ENCODE data around the gene SMURF2.
"Not testable (repeated sequence)": the region's sequence is repeated elsewhere in the genome, so short reads cannot be mapped to it uniquely, and the experiment has no call there.

The SMURF2 gene

GRCh38 chr17:64667807-64668721, 6.0 kb upstream of the SMURF2 start:
- DNase-seq (ENCODE audit: extremely low read depth in 1 of 2, low read depth in 1 of 2), result not testable (repeated sequence)

DNA sequence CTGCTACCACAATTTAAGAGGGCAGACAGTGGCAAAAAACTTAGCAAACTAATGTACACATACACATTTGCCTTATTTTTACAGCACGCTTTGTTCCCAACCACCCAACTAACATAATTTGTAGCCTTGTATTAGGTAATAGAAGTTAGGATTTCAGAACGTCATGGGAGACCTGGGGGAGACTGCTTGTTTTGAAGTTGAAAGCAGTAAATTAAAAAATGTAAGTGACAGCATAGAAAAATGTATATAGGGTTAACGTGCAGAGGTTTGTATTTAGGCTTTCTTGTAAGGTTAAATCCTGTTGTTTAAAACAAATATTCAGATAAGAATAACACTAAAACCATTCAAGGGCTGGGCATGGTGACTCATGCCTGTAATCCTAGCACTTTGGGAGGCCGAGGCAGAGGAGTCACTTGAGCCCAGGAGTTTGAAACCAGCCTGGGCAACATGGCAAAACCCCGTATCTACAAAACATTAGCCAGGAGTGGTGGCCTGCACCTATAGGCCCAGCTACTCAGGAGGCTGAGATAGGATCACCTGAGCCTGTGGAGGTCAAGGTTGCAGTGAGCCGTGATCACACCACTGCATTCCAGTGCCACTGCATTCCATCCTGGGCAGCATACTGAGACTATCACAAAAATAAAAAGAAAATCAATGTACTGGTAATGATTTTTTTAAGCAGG, 2.3 kb upstream of the SMURF2 start:
- not testable (repeated sequence) for DNase-seq (ENCODE audit: extremely low read depth in 1 of 2, low read depth in 1 of 2)

DNA sequence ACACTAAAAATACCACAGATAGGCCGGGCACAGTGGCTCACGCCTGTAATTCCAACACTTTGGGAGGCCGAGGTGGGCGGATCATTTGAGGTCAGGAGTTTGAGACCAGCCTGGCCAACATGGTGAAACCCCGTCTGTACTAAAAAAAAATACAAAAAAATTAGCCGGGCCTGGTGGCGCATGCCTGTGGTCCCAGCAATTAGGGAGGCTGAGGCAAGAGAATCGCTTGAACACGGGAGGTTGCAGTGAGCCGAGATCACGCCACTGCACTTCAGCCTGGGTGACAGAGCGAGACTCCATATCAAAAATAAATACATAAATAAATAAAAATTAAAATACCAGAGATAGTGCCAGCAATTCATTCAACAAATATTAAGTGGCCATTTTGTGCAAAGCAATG, 1.7 kb upstream of the SMURF2 start:
- not testable (repeated sequence) for DNase-seq (ENCODE audit: extremely low read depth in 1 of 2, low read depth in 1 of 2)

DNA sequence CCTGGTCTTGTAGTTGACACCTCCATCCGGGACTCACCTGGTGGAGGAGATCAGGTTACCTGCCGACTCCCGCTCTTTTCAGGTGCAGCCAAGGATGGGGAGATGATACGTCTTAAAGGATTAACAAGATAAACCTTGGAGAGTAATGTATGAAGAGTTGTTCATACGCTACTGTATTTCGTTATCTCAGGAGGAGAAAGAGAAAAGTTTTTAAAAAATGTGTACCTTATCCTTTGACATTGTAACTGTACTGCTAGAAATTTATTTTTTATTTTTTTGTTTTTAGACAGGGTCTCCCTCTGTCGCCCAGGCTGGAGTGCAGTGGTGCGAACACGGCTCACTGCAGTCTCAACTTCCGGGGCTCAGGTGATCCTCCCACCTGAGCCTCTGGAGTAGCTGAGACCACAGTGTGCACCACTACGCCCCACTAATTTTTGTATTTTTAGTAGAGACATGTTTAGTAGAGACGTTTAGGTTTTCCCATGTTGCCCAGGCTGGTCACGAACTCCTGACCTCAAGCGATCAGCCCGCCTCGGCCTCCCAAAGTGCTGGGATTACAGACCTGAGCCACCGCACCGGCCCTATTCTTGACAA, 764 bp upstream of the SMURF2 start:
- DNase-seq (ENCODE audit: extremely low read depth in 1 of 2, low read depth in 1 of 2), result no peak

- DNase-seq (ENCODE audit: extremely low read depth in 1 of 2, low read depth in 1 of 2), result no peak
Measured at GRCh38 chr17:64661726-64661975, 456 bp downstream of the SMURF2 start.

DNA sequence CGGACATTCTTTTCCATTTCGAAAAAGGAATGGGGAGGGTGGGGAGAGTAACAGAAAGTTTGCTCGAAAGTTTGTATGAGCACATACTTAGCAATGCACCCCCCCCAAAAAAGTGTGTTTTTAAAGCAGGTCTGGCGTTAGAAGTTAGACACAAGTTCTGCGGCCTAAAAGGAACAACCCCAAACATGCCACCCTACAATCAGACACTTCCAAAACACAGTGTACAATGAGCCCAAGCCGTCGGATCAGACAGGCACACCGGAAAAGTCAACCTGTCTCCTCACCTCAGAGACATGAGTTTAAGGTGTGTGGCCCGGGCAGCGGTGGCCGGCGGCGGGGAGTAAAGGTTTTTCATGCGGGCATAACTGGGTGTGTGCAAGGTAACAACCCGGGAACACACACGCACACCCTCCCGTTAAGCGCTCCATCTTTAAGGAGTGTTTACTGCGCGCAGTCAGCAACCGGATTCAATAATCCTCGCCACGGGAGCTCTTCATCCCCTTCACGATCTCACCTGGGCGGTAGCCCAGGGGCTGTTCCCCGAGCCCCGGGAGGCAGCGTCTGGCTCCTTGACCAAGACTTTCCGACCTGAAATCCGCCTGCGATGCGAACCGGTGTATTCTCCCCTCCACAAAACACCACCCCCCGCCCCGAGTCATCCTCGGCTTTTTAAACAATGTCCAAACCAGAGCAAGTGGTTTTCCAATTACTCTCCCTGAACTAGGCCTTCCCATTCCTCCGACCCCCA, 955 bp downstream of the SMURF2 start:
- DNase-seq (ENCODE audit: extremely low read depth in 1 of 2, low read depth in 1 of 2), result peak in 1 of 2 donors; percentile 24

DNA sequence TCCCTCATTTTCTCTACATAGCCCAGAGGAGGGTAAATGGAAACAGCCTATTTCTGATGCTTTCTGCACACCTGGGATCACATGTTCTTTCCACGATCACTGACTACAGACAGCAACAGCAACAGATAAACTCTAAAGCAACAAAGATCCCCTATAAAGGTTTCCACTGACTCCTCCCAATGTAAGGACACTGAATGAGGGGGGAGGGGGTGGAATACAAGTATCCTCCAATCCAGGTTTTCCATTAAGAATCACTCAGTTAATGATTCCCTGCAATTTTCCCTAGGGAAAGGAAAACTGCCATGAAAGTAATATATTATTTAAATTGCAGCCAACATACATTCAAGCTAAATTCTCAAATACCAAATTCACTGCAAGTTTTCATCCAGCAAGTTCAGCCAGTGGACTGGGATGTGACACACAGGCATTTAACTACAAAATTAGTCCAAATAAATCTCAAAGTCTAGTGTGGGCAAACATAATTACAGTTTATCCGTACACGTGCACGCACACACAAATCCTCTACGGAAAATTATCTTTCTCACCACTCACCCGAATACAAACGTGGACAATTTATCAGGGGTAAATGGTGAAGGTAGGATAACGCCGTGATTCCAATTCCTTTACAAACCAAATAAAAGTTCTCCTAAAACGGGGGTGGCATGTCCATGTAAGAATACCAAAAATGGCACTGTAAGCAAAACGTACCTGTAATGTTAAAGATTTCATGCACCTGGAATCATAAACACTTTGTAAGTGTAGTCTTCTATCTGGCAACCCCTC, 1.7 kb downstream of the SMURF2 start:
- not testable (repeated sequence) for DNase-seq (ENCODE audit: extremely low read depth in 1 of 2, low read depth in 1 of 2)

- DNase-seq (ENCODE audit: extremely low read depth in 1 of 2, low read depth in 1 of 2), result no peak
Measured at GRCh38 chr17:64658931-64659330, 3.2 kb downstream of the SMURF2 start.

GRCh38 chr17:64657610-64658125, 4.4 kb downstream of the SMURF2 start:
- no peak for DNase-seq (ENCODE audit: extremely low read depth in 1 of 2, low read depth in 1 of 2)

- no peak for DNase-seq (ENCODE audit: extremely low read depth in 1 of 2, low read depth in 1 of 2)
Measured at GRCh38 chr17:64655704-64656103, 6.4 kb downstream of the SMURF2 start.

- DNase-seq (ENCODE audit: extremely low read depth in 1 of 2, low read depth in 1 of 2), result no peak
Measured at GRCh38 chr17:64653985-64654355, 8.1 kb downstream of the SMURF2 start.

GRCh38 chr17:64653325-64653984, 8.7 kb downstream of the SMURF2 start:
- no peak for DNase-seq (ENCODE audit: extremely low read depth in 1 of 2, low read depth in 1 of 2)

DNA sequence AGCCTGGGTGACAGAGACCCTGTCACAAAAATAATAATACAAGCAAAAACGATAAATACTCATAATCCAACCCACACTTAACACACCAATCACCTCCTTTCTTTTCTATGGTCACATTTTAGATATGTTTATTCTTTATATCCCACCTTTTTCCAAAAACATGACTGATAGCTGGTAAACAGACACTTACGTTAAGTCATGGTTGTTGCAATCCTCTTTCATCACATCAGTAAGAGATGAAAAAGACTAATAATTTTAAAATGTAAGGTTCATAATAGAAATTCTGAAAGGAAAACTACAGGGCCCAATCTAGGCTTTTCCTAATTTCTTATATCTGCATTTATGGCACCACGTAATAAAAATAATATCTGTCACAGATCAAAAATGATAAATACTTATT, 10.2 kb downstream of the SMURF2 start:
- DNase-seq (ENCODE audit: extremely low read depth in 1 of 2, low read depth in 1 of 2), result no peak

GRCh38 chr17:64648234-64648633, 13.9 kb downstream of the SMURF2 start:
- DNase-seq (ENCODE audit: extremely low read depth in 1 of 2, low read depth in 1 of 2), result no peak

- no peak for DNase-seq (ENCODE audit: extremely low read depth in 1 of 2, low read depth in 1 of 2)
Measured at GRCh38 chr17:64647817-64648216, 14.3 kb downstream of the SMURF2 start.

DNA sequence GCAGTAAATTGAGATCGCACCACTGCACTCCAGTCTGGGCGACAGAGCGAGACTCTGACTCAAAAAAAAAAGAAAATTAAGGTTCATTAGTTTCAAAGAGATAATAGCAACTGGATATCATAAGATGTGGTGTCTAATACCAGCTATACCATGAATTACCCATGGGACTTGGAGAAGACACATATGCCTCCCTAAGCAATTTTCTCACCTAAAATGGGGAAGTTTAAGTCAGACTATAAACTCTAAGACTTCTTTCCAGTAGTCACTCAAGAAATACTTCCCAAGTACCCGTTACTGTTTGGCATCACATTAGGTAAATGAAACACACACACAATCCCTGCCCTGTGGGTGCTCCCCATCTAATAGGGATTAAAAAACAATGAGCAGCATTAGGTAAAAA, 22.6 kb downstream of the SMURF2 start:
- DNase-seq (ENCODE audit: extremely low read depth in 1 of 2, low read depth in 1 of 2), result no peak

GRCh38 chr17:64638552-64639203, 23.4 kb downstream of the SMURF2 start:
- DNase-seq (ENCODE audit: extremely low read depth in 1 of 2, low read depth in 1 of 2), result no peak

GRCh38 chr17:64635647-64636305, 26.3 kb downstream of the SMURF2 start:
- DNase-seq (ENCODE audit: extremely low read depth in 1 of 2, low read depth in 1 of 2), result peak in 1 of 2 donors; percentile 10

DNA sequence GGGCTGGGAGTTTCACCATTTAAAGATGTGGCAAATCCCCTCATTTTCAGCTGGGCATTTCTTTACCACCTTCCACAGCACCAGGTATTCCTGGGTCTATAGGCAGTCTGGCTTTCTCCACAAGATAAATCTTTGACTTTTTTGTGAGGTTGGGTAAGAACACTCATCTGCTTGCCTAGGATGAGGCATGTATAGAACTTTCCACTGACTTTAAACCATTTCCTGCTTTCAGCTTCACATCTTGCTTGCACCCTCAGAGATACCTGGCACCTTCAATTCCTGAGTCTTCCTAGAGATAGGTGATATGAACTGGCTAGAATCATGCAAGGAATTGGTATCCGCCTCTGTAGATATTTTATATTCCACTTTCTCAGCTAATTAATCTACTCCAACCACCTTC, 27.9 kb downstream of the SMURF2 start:
- DNase-seq (ENCODE audit: extremely low read depth in 1 of 2, low read depth in 1 of 2), result no peak

Measured in stimulated activated CD8-positive, alpha-beta memory T cell treated with anti-CD3 and anti-CD28 coated beads, Interleukin-7, amount 100 ng/mL, for 48 hours (primary cell).